EL (cell line): ENCODE data around the gene TRIM26.
A peak's percentile ranks its signal among the peaks of the same experiment; 100 is the strongest.
"Not testable (repeated sequence)": the region's sequence is repeated elsewhere in the genome, so short reads cannot be mapped to it uniquely, and the experiment has no call there.

ENCODE experiments used
- DNase-seq: peaks from one replicate; pipeline ENCODE4 v3.0.0-alpha.2; 2016

Gene TRIM26

GRCh38 chr6:30169658-30170614, 43.3 kb downstream of the TRIM26 start:
- DNase-seq: peak; percentile 62

GRCh38 chr6:30168741-30169140, 44.5 kb downstream of the TRIM26 start:
- DNase-seq: no peak

GRCh38 chr6:30167101-30167500, 46.1 kb downstream of the TRIM26 start:
- DNase-seq: no peak

- not testable (repeated sequence) for DNase-seq
Observed at GRCh38 chr6:30165238-30165637, 48.0 kb downstream of the TRIM26 start.

GRCh38 chr6:30164714-30165113, 48.5 kb downstream of the TRIM26 start:
- no peak for DNase-seq

GRCh38 chr6:30163918-30164654, 49.1 kb downstream of the TRIM26 start:
- no peak for DNase-seq

- DNase-seq: no peak
Observed at GRCh38 chr6:30163090-30163917, 49.9 kb downstream of the TRIM26 start, which contains the start of gene TRIM15. TRIM15 (plus strand) TSS chr6:30163546; CDS start chr6:30163685, 139 bp downstream.

- DNase-seq: no peak
Observed at GRCh38 chr6:30162265-30163089, 50.7 kb downstream of the TRIM26 start.

GRCh38 chr6:30160785-30161531, 52.2 kb downstream of the TRIM26 start, which contains the start of gene TRIM10:
TRIM10 (minus strand) TSS chr6:30161211; CDS start chr6:30160858, 353 bp downstream.
- DNase-seq: no peak

GRCh38 chr6:30160008-30160784, 53.0 kb downstream of the TRIM26 start:
- no peak for DNase-seq

- no peak for DNase-seq
Observed at GRCh38 chr6:30158475-30159040, 54.6 kb downstream of the TRIM26 start.

GRCh38 chr6:30157999-30158398, 55.2 kb downstream of the TRIM26 start:
- no peak for DNase-seq

GRCh38 chr6:30157581-30157980, 55.6 kb downstream of the TRIM26 start:
- DNase-seq: no peak

- no peak for DNase-seq
Observed at GRCh38 chr6:30156774-30157173, 56.4 kb downstream of the TRIM26 start.

- DNase-seq: peak; percentile 73
Observed at GRCh38 chr6:30156262-30156599, 57.0 kb downstream of the TRIM26 start.

GRCh38 chr6:30155520-30156261, 57.5 kb downstream of the TRIM26 start:
- no peak for DNase-seq

- DNase-seq: peak; percentile 94
Observed at GRCh38 chr6:30154709-30155519, 58.3 kb downstream of the TRIM26 start.

- DNase-seq: no peak
Observed at GRCh38 chr6:30154061-30154460, 59.1 kb downstream of the TRIM26 start.
